Measurements from ENCODE around the gene MRGPRD.

GRCh38 chr11:68976095-68976494 is 4.7 kb downstream of the MRGPRD start:
- TF ChIP-seq CTCF (IDR thresholded peaks at IDR 0.05; ENCODE audit: low read depth, low read length) (no peak), MYC (IDR thresholded peaks at IDR 0.05; ENCODE audit: low read depth, low read length) (no peak)
